HG03097 (cell line): ENCODE measurements around the gene GDPD4.

Experiments used
- ATAC-seq: cut with Tn5 transposase; IDR thresholded peaks from one replicate; pipeline ENCODE4 v1.9.1; 2021; ENCODE audit not compliant: unreplicated experiment, low FRiP score

GDPD4 gene

DNA sequence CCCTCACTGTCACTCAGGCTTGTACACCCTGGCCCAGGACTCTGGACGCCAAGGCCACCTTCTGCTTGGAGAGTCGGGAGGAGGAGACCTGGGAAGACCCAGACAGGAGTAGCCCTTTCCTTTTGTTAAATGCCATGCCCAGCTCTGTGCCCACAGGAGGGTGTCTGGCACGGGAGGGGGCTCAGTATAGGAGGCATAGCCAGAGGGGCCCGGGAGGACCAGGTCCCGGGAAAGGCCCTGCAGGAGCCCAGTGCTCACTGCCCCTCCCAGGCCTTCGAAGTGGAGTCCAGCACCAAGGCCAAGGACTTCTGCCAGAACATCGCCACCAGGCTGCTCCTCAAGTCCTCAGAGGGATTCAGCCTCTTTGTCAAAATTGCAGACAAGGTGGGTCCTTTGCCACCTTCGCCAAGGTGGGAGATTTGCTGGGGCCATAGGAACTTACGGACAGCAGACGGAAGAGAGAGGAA, 94.4 kb downstream of the GDPD4 start:
- ATAC-seq, result no peak

DNA sequence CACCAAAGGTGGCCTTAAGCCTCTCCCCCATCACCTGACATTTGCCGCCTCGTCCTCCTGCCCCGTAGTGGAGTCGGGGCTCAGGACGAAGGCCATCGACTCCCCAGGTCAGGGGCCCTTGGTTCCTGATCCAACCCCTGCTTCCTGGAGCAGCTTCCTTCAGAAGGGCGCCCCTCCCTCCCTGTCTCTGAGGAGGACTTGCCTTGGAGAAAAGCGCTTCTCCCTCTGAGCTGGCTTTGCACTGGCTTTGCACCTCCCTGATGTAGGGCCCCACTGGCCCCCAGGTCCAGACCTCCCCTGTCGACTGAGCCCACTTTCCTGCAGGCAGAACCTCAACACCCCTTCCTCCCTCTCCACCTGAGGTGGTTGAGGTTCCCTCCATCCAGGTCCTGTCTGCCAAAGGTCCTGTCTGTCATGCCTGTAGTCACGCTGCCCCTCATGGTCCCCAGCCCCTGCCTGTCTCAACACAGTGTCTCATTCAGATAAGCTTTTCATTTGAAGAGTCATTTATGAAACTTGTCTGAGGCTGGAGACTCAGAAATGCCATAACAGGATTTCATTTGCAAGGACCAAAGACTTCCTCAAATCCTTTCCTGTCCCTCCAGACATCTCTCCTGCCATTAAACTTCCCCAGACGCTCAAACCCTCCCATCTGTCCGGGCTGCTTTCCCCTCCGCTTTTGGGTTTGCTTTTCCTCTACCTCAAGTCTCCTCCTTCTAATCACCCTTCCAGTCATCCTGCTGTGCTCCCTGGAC, 95.0 kb downstream of the GDPD4 start:
- no peak for ATAC-seq

DNA sequence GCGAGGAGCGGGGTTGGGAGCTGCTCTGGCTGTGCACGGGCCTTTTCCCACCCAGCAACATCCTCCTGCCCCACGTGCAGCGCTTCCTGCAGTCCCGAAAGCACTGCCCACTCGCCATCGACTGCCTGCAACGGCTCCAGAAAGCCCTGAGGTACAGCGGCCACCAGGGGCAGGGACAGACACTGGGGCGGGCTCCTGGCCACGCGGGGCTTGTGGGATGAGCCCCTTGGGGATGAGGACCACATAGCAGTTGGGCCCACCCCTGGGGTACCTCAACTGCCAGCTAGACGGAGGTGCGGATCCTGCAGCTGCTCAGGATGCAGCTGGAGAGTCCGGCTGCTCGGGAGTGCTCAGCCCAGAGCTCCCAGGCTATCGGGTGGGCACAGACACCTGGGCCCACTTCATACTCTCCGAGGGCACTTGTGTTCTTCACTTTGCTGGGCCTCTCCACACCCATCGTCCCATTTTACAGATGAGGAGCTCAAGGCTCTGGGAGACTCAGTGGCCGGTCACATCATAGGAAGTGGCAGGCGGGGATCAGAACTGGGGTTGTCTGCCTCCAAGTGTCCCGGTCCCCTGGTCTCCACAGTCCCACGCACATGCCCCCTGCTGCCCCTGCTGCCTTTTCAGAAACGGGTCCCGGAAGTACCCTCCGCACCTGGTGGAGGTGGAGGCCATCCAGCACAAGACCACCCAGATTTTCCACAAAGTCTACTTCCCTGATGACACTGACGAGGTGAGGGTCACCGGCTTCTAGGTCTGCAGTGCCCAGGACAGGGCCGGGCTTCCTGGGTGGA, 95.8 kb downstream of the GDPD4 start:
- ATAC-seq, result no peak

DNA sequence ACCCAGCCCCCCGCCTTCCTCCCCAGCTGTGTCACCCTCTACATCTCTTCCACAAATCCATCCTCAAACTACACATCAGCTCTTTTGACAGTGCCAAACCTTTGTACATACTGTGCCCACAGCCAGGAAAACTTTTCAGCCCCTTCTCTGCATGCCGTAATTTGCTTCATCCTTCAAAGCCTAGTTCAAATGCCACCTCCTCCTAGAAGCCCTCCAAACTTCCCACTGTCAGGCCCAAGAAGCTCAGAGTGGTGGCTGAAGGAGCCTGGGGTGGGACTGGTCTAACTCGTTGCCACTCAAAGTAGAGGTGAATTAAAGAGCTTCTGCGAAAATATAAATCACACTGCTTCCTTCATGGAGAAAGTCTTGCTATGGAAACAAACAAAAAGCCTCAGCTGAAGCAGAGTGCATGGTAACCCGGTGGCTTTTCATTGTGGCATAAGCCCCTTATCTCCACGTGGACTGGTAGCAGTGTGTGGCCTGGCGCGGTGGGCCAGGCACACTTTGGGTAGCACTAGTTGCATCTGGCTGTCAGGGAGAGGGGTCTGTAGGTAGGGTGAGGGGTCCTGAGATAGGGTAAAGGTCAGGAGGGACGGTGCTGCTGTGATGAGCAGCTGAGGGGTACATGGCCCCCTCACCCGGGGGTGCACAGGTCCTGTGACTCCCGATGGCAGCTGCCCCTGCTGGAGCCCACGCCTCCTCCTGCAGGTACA, 96.6 kb downstream of the GDPD4 start:
- ATAC-seq, result no peak

DNA sequence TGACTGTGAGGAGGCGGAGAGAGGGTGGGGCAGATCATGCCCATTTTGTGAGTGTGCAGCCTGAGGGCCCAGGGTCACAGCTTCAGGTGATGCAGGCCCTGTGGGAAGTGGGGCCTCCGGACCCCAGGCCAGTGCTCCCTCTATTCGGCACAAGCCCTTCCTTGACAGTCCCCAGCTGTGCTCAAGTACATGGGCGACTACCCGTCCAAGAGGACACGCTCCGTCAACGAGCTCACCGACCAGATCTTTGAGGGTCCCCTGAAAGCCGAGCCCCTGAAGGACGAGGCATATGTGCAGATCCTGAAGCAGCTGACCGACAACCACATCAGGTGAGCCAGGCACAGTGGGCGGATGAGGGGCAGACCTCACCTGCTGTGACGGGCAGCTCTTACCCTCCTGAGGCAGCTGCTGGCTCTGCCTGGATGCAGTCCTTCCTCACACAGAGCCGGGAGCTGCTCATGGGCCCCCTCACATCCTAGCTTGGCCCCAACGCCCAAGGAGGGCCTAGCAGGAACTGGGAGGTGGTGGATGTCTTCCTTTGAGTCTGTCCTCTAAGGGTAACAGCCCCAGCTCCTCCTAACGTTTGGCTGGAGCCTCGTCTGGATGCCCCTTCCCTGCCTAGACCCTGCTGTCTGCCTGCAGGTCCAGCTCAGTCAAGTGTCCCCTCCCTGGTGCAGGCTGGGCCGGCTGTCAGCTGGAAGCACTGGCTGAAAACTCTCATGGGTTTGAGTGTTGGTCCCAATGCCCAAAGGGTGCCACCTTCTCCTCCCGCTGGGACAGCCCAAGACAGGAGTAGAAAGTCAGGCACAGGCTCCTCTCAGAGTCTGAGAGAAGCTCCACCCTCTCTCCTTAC, 97.4 kb downstream of the GDPD4 start:
- ATAC-seq, result no peak

DNA sequence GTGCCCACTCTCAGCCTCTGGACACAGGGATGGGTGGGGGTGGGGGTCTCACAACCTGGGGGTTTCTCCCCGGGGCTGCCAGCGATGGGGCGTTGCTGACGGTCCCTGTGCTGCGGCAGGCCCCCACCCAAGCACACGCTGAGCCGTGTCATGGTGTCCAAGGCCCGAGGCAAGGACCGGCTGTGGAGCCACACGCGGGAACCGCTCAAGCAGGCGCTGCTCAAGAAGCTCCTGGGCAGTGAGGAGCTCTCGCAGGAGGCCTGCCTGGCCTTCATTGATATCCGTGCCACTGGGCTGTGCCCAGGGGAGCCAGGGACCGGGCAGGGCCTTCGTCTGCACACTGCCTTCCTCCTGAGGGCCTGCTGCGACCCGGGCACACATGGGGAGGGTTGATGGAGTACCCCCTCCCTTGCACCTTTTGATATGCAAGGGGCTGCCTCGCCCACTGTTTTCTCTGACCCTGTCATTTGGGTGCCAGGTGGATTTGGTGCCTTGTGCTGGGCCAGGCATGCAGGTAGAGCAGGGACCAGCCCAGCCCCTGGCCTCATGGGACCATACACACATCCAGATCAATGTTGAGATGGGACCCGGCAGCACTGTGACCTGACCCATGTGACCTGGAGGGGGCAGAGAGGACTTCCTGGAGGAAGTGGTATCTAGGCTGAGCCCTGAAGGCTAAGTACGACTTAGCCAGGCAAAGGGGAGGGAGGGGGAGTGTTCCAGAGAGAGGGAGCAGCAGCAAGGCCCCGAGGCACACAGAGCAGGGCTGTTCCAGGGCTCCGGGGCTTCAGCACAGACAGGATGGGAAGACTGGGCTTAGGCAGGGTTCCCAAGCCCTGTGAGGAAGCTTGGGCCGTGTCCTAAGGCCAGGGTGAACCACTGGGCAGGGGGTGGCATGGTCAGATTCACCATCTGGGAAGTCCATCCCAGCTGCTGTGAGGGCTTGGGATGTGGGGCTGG, 98.3 kb downstream of the GDPD4 start:
- ATAC-seq, result no peak

DNA sequence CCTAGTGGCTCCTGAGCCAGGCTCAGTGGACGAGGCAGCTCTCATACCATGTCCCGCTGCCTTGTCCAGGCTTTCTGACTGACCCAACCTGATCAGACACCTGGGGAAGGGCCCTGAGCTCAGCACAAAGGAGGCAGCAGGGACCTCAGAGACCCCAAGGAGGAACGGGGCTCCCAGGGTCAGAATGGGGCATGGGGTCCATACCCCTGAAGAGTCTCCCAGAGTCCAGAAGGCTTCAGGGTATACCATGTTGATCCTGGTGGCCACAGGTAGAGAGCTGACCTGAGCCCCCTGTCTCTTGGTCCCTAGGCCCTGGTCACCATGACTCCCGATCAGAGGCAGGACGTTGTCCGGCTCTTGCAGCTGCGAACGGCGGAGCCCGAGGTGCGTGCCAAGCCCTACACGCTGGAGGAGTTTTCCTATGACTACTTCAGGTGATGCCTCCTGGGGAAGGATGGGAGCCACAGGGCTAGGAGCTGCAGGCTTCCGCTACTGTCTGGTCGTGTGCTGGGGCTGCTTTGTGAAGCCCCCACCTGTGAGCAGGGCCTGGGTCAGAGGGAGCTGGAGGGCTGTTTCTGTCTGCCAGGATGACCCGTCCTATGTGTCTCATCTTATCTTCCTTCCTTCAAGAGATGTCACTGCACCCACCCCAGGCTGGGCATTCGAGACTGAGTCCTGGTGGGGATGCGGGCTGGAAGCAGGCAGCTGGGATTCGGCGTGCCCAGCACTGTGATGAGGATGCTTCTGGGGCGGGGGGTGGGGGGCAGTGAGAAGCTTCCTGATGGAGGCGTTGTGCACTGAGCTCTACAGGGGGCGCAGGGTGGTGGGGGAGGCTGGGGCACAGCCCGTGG, 99.3 kb downstream of the GDPD4 start:
- no peak for ATAC-seq

DNA sequence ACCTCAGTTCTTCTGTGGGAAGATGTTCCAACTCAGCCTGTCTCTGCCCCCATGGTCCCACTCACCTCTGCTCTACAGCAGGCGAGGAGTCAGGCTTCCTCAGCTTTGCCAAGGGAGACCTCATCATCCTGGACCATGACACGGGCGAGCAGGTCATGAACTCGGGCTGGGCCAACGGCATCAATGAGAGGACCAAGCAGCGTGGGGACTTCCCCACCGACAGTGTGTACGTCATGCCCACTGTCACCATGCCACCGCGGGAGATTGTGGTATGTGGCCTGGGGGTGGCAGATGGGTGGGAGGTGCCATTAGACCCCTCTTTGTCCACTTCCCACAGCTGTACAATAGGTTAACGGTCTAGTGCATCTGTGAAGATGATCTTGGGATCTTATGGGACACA, 100.1 kb downstream of the GDPD4 start:
- no peak for ATAC-seq

DNA sequence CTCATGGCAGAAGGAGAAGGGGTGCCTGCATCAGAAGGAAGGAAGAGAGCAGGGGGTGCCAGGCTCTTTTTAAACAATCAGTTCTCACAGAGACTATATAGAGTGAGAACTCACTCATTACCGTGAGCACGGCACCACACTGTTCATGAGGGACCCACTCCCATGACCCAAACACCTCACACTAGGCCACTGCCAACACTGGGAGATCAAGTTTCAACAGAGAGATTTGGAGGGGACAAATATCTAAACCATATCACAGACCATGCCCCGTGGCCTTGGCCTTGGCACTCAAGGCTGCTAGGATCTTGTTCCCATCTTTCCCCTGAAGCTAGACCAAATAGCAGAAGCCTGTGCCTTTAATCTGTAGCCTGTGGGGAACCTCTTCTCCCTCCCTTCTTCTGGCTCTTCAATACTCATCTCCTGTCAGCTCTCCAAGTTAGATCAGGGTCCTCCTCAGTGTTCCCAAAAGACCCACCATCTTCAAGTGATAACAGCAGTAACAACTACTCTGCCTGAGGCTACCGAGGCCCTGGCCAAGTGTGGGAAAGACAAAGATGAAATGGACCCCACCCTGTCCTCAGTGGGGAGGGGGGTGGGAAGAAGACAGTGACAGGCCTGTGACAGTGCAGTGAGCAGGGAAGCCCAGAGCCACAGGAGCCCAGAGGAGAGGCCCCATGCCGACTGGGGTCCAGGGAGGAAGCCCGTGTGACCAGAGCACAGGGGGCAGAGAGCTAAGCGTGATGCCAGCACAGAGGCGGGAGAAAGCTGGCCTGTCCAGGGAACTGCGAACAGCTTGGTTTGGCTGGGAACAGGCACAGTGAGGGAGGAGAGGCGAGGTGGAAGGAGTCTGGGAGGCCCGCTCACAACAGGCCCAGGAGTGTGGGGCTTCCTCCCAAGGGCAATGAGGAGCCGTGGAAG, 100.9 kb downstream of the GDPD4 start:
- no peak for ATAC-seq

DNA sequence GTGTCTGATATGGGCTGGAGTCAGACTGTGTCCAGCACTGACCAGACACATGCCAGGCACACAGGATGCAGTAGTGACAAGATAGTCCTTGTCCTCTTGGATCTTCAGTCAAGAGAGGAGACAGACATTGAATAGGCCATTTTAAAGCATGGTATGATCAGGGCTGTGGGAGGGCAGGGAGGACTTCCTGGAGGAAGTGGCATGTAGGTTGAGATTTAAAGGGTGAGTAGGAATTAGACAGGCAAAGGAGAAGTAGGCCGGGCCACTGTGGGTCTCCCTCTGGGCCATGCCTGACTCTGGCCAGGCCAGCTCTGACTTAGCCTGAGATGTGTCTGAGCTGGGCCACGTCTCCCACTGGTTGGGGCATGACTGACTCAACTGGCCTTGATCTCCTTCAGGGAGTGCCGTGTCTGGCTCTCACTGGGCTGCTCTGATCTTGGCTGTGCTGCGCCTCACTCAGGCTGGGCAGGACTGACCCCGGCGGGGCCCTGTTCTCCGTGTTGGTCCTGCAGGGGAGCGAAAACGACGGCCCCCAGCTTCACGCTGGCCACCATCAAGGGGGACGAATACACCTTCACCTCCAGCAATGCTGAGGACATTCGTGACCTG, 102.2 kb downstream of the GDPD4 start:
- no peak for ATAC-seq

DNA sequence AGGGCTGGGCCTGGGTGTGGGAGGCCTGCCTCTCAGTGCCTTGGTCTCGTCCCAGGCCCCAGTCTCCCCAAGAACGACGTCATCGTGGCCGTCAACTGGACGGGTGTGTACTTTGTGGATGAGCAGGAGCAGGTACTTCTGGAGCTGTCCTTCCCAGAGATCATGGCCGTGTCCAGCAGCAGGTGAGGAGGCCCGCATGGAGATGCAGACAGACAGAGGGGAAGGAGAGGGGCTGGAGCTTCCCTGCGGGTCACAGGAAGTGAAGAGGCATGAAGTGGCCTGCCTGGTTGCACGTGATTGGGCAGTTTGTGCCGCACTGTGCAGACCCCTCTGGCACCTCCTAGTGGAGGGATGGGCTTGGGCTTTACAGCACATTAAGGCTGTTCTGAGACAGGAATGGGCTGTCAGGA, 103.0 kb downstream of the GDPD4 start:
- no peak for ATAC-seq

DNA sequence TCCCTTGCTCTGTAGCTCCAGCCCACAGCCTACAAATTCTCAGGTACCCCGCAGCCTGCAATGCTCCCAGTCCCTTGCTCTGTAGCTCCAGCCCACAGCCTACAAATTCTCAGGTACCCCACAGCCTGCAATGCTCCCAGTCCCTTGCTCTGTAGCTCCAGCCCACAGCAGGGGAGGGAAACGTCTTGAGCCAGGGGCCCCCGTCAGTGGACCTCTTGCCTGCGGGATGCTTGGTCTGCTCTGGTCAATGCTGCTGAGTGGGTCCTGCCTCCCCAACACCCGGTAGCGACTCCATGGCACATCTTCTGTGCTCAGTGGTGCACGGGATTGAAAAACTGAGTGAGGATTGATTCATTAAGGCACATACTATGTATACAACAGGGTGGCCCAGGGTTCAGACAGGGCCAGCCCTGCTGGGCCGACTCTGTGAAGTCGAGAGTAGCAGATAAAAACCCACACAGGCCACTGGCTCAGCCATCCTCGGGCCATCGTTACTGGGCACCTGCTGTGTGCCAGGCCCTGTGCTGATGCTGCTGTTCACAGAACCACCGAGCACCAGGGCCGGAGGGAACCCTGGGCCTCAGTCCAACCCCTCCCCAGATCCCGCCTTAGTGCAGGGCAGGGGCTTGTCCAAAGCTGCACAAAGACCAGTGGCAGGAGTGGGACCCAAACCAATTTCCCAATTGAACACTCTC, 103.7 kb downstream of the GDPD4 start:
- ATAC-seq, result no peak

DNA sequence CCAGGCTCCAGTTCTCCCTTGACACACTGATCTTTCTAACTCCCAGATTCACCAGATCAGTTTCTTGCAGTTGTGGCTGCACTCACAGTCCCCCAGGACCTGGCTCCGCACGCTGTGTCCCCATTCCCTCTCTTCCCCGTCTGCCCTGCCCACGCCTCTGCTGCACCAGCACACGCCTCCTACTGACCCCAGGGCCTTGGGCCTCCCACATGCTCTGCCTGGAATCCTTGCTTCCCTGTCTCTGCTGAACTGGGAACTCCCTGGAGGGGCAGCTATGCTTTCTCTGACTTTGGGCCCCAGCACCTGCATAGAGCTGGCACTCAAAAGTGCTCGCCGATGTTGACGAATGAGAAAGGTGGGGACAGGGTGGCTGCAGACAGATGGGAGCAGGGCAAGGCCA, 104.5 kb downstream of the GDPD4 start:
- ATAC-seq, result no peak

DNA sequence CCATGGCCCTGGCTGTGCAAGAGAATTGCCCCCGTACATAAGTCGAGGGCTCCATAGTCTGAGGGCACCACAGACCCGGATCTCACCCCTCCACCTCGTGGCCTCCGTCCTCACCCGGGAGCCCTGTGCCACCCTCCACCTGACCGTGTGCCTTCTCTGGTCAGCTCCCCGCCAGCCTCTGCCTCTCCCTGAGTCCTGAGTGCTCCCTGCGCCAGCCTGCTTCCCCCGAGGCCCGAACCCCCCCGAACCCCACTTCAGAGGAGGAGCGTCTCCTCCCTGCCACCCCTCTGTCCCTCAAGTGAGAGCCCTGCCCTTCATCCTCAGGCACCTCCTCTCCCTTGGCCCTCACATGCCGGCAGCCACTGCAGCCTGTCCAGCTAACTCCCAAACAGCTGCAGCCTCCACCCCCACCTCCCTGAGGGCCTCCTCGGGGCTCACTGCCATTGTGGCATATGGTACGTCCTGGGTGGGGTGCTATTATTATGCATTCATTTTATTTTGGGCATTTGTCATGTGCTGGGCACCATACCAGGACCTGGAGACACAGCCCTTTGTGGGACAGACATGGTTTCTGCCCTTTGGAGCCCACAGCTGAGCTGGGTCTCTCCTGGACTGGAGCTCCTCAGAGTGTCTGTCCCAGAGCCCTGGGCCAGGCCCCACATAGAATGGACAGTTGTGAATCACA, 106.3 kb downstream of the GDPD4 start:
- no peak for ATAC-seq

DNA sequence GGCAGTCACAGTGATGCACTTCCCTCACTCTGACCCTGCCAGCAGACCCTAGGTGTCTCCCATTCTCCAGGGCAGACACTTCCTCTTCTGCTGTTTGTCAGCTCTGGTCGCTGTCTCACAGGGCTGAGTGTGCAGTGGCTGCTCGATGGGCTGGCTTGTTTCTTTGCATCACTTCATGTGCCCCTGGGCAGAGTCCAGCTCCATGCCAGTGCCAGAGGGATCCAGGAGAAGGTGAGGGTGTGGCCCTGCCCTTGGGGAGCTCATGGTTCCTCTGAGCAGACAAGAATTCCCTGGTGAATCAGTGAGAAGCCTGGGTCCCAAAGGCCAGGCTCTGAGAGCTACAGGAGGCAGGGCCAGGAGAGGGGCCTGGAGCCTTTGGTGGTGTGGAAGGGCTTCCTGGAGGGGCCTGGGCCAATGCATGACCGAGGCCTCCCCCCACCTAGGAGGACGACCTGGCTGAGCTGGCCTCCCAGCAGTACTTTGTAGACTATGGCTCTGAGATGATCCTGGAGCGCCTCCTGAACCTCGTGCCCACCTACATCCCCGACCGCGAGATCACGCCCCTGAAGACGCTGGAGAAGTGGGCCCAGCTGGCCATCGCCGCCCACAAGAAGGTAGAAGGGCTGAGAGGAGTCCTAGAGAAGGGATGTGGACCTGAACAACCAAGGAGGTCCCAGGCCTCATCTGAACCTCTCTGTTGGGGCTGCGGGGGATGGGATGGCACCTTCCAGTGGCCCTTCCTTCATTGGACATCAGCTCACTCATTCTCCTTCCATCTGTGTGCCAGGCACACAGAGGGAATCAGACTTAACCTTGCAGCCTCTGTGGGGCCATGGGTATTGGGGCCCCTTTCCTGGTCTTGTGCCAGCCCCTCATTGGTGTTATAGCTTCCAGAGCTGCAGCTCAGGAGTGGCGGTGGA, 107.3 kb downstream of the GDPD4 start:
- ATAC-seq, result no peak
